Liver (tissue), 9 donors: ENCODE data around the gene ZNRF3. TPM values are rescaled to one million over a fixed set of nuclear protein-coding genes. Genes with fewer than 3 reads are reported as not detected.
A peak's percentile ranks its signal among the peaks of the same experiment; 100 is the strongest.

Experiments used
- DNase-seq: peaks from one replicate; pipeline ENCODE4 v3.0.0-alpha.2; 2017; ENCODE audit warnings: low spot score
- H3K27ac ChIP-seq, 2 donors: one replicate each; pipeline ENCODE4 v1.7.0; 2013; ENCODE audit warnings: inconsistent platforms in 2 of 2, low read length in 2 of 2, control low read depth in 1 of 2, low read depth in 1 of 2, mild to moderate bottlenecking in 1 of 2
- H3K27me3 ChIP-seq, 4 donors: one replicate each; pipeline versions ENCODE4 v1.6.1 to v1.7.0; 2013; ENCODE audit warnings: low read length in 3 of 4, inconsistent platforms in 1 of 4, mild to moderate bottlenecking in 1 of 4, moderate library complexity in 1 of 4; ENCODE audit not compliant: control insufficient read depth in 4 of 4, insufficient read depth in 4 of 4
- H3K36me3 ChIP-seq, 4 donors: one replicate each; pipeline versions ENCODE4 v1.6.1 to v1.7.0; 2013; ENCODE audit warnings: low read length in 3 of 4, mild to moderate bottlenecking in 3 of 4, low read depth in 1 of 4, moderate library complexity in 1 of 4; ENCODE audit not compliant: control insufficient read depth in 4 of 4, insufficient read depth in 3 of 4
- H3K4me1 ChIP-seq, 4 donors: one replicate each; pipeline versions ENCODE4 v1.6.1 to v1.7.0; 2013; ENCODE audit warnings: low read length in 3 of 4, mild to moderate bottlenecking in 3 of 4, moderate library complexity in 1 of 4; ENCODE audit not compliant: control insufficient read depth in 4 of 4, insufficient read depth in 4 of 4
- H3K4me3 ChIP-seq, 3 donors: one replicate each; pipeline versions ENCODE4 v1.6.1 to v1.7.0; 2013; ENCODE audit warnings: low read length in 3 of 3, control low read depth in 1 of 3, low read depth in 1 of 3, mild to moderate bottlenecking in 1 of 3
- H3K9ac ChIP-seq, 2 donors: one replicate each; pipeline ENCODE4 v1.7.0; 2013; ENCODE audit warnings: low read length in 2 of 2, mild to moderate bottlenecking in 2 of 2, moderate library complexity in 2 of 2, control low read depth in 1 of 2, low read depth in 1 of 2
- H3K9me3 ChIP-seq, 4 donors: one replicate each; pipeline versions ENCODE4 v1.6.1 to v1.7.0; 2013; ENCODE audit warnings: low read length in 3 of 4; ENCODE audit not compliant: control insufficient read depth in 4 of 4
- CTCF ChIP-seq: fragments of 150-350 bp; IDR thresholded peaks from 2 replicates; pipeline ENCODE4 v1.5.1; 2017; ENCODE audit warnings: improper control_type of control experiment, low read depth, low read length; ENCODE audit not compliant: missing input control
- FOXA1 ChIP-seq: IDR thresholded peaks from 2 replicates; pipeline ENCODE4 v1.6.1; 2016; ENCODE audit warnings: antibody characterized with exemption
- FOXA2 ChIP-seq: IDR thresholded peaks from 2 replicates; pipeline ENCODE4 v1.6.1; 2016; ENCODE audit warnings: antibody characterized with exemption
- GABPA ChIP-seq, 2 donors: IDR thresholded peaks in 1 of 2; conservative IDR thresholded peaks in 1 of 2; 2 replicates each; pipeline ENCODE4 v1.6.1; 2016; ENCODE audit warnings: antibody characterized with exemption in 2 of 2, mild to moderate bottlenecking in 1 of 2, moderate library complexity in 1 of 2
- HNF4G ChIP-seq: IDR thresholded peaks from 2 replicates; pipeline ENCODE4 v1.6.1; 2016; ENCODE audit warnings: antibody characterized with exemption
- JUND ChIP-seq, 2 donors: IDR thresholded peaks; 2 replicates each; pipeline ENCODE4 v1.6.1; 2016; ENCODE audit warnings: antibody characterized with exemption in 2 of 2
- NR2F2 ChIP-seq: IDR thresholded peaks from 2 replicates; pipeline ENCODE4 v1.6.1; 2016; ENCODE audit warnings: antibody characterized with exemption
- RAD21 ChIP-seq, 2 donors: IDR thresholded peaks; 2 replicates each; pipeline ENCODE4 v1.6.1; 2016; ENCODE audit warnings: antibody characterized with exemption in 2 of 2, mild to moderate bottlenecking in 2 of 2
- RXRA ChIP-seq, 2 donors: IDR thresholded peaks; 2 replicates each; pipeline ENCODE4 v1.6.1; 2017 to 2018; ENCODE audit warnings: antibody characterized with exemption in 2 of 2, mild to moderate bottlenecking in 1 of 2
- SP1 ChIP-seq: IDR thresholded peaks from 2 replicates; pipeline ENCODE4 v1.6.1; 2018; ENCODE audit warnings: antibody characterized with exemption, mild to moderate bottlenecking
- TAF1 ChIP-seq: conservative IDR thresholded peaks from 2 replicates; pipeline ENCODE4 v1.6.1; 2016; ENCODE audit warnings: antibody characterized with exemption, mild to moderate bottlenecking
- YY1 ChIP-seq: IDR thresholded peaks from 2 replicates; pipeline ENCODE4 v1.6.1; 2016; ENCODE audit warnings: antibody characterized with exemption, mild to moderate bottlenecking
- WGBS: extraction: QIAGEN DNeasy Blood & Tissue Kit; methylation state at CpG from one replicate; pipeline ENCODE4 v1.1.7; 2013; 5-methylcytosine and 5-hydroxymethylcytosine counted together
- polyA plus RNA-seq, 2 donors: library from polyadenylated mRNA; stranded (reverse) in 1 of 2; unstranded in 1 of 2; fragments of 200-250 nt in 1 of 2; fragments of >200 nt in 1 of 2; fragmentation: Nextera tagmentation in 1 of 2; extraction: Ambion mirVana in 1 of 2; gene quantifications; one replicate each; pipeline versions ENCODE4 v1.2.1 to v1.2.3, GENCODE V29; 2013 to 2015
- total RNA-seq, 2 donors: library from RNA; depleted of rRNA; stranded (reverse); fragments of >200 nt; gene quantifications; one replicate each; pipeline ENCODE4 v1.2.3, GENCODE V29; 2014
- TF ChIP-seq, protein P1 (sequence below): IDR thresholded peaks from 2 replicates; pipeline ENCODE4 v1.6.1; 2016; ENCODE audit warnings: antibody characterized with exemption
- donor health status: healthy.
- donor health status: healthy.
- donor health status: healthy.
- donor health status: healthy.
- donor health status: healthy.

ZNRF3 gene
- total and polyA plus RNA-seq, 4 donors, result 2.2 to 5.9 (median 4.7) TPM

DNA sequence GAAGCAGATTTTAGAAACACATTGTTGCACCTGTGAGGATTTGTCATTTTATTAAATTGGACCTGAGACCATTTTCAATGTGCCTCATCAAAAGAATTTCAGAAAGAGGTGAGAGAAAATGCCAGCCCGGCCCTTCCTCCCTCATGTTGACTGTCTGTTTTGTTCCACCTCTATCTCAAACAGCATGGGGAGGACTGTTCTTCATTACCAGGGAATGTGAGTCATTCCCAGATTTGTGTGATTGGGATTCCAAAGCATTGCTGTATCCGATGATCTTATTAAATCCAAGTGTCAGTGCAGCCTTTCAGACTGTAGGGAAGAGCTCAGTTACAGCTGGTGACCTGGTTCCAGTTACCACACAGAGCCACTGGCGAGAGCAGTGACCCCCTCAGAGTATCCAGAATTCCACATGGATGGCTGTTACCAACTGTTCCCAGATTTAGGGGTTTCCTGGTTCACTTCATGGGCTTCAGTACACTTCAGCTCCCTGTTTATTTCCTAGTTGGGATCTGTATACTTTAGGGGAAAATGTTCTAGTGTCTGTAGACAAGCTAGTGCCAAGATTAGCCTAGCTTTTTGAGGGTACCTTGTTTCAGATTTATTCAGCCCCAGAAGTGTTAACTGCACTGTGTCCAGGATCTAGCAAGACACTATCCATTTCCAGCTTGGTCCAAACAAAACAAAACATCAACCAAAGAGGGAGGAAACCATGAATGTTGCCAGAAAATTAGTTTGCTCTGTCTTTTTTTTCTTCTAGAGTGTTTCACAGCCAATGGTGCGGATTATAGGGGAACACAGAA is 210.3 kb downstream of the ZNRF3 start:
- no peaks in the 10 kb centered on the region for H3K27me3 ChIP-seq
- no peaks in the 10 kb centered on the region for H3K9me3 ChIP-seq
- no peaks in the 10 kb centered on the region for H3K36me3 ChIP-seq
- H3K27ac ChIP-seq, result no peak overlapping the region
- peak; percentile 42 for TF ChIP-seq NR2F2
- no peak for TF ChIP-seq RXRA (IDR thresholded peaks at IDR 0.05)
- H3K4me1 ChIP-seq, result peaks cover 0 to 28% (median 17%) of the 10 kb centered on the region in 4 donors
- WGBS, result 70% methylated on average over 4 of the region's 4 CpGs
- H3K9ac ChIP-seq, result no peak overlapping the region
- DNase-seq, result no peak
- H3K4me3 ChIP-seq, result no peak overlapping the region

DNA sequence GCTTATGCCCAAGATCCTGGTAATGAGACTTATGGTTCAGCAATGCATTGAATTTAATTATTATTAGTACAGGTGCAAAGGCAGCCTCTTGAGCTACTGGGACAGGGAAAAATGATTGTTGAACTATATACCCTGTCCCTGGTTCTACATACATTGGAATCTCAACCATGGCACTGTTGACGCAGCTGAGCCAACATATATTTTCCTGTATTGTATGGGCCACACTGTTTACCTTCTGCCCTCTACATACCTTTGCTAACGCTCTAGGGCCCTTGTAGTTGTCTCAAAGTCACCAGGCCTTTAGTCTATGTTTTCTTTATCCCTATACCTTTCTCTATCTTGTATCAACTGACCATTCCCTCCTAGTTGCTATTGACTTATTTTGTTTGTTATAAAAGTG is 212.1 kb downstream of the ZNRF3 start:
- no peak for DNase-seq
- Histone ChIP-seq H3K27me3 (no peaks in the 10 kb centered on the region), H3K9ac (no peak overlapping the region), H3K4me1 (peaks cover 0 to 23% (median 14%) of the 10 kb centered on the region in 4 donors), H3K27ac (no peak overlapping the region), H3K9me3 (no peaks in the 10 kb centered on the region), H3K36me3 (no peaks in the 10 kb centered on the region), H3K4me3 (no peak overlapping the region)
- TF ChIP-seq YY1, result no peak
- 50% methylated on average over 2 of the region's 2 CpGs for WGBS

DNA sequence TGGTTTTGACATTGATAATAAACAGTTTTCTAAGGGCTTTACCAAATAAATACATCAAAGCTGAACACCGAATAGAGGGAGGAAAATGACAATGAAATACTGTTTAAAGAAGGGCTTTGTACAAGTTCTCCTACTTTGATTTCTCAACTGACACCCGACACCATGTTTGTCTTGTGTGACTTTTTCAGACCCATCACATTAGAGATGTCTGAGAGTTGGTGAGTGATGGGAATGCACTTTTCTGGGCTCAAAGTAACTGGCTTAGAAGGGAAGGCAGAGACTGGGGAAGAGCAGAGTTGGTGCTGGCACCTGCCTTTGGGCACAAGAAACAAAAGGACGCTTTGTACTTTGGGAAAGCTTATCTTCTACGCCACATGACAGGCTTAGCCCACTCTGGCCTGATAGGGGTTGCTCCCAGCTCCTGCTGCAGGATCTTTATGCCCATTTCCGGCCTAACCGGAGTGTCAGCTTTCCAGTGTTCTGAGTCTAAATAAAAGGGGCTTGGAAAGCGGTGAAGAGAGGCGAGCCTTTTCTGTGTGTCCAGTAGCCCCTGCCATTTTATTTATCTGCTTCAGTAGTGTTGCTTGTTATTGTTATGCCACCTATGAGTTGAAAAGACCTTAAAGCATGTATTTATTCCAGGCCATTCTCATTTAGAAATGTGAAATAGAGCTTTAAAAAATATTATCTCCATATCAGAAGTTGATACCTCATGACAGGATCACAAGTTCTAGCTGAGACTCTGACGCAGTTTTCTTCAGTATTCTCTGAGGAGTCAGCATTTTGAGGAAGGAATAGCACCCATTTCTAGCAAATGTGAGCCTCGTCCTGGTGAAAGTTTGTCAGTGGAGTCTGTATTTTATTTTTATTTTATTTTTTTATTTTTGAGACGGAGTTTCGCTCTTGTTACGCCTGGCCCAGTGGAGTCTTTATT is 213.6 kb downstream of the ZNRF3 start:
- Histone ChIP-seq H3K9ac (no peak overlapping the region), H3K27me3 (no peaks in the 10 kb centered on the region), H3K36me3 (no peaks in the 10 kb centered on the region), H3K27ac (no peak overlapping the region), H3K9me3 (no peaks in the 10 kb centered on the region), H3K4me1 (peaks cover 0 to 20% (median 12%) of the 10 kb centered on the region in 4 donors), H3K4me3 (no peak overlapping the region)
- DNase-seq, result no peak
- TF ChIP-seq, protein P1, sequence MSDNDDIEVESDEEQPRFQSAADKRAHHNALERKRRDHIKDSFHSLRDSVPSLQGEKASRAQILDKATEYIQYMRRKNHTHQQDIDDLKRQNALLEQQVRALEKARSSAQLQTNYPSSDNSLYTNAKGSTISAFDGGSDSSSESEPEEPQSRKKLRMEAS, result no peak
- TF ChIP-seq YY1 (no peak), TAF1 (no peak), JUND (IDR thresholded peaks at IDR 0.05) (no peak), RXRA (IDR thresholded peaks at IDR 0.05) (no peak), CTCF (no peak), FOXA1 (no peak), FOXA2 (no peak), HNF4G (no peak), RAD21 (IDR thresholded peaks at IDR 0.05) (no peak), SP1 (no peak), GABPA (IDR thresholded peaks at IDR 0.05 in 1 of 2, conservative IDR thresholded peaks at IDR 0.05 in 1 of 2) (no peak)
- 89% methylated on average over 13 of the region's 13 CpGs for WGBS
